GM12872 (cell line): Measurements from ENCODE around the gene CDKAL1.

Experiments
- TF ChIP-seq, protein P1 (sequence below): IDR thresholded peaks from 3 replicates; pipeline ENCODE4 v1.5.1; 2011; ENCODE audit warnings: low read depth, mild to moderate bottlenecking, low read length, moderate library complexity; ENCODE audit not compliant: insufficient read depth

The CDKAL1 gene

GRCh38 chr6:20996099-20996498 is 461.8 kb downstream of the CDKAL1 start:
- TF ChIP-seq, protein P1, sequence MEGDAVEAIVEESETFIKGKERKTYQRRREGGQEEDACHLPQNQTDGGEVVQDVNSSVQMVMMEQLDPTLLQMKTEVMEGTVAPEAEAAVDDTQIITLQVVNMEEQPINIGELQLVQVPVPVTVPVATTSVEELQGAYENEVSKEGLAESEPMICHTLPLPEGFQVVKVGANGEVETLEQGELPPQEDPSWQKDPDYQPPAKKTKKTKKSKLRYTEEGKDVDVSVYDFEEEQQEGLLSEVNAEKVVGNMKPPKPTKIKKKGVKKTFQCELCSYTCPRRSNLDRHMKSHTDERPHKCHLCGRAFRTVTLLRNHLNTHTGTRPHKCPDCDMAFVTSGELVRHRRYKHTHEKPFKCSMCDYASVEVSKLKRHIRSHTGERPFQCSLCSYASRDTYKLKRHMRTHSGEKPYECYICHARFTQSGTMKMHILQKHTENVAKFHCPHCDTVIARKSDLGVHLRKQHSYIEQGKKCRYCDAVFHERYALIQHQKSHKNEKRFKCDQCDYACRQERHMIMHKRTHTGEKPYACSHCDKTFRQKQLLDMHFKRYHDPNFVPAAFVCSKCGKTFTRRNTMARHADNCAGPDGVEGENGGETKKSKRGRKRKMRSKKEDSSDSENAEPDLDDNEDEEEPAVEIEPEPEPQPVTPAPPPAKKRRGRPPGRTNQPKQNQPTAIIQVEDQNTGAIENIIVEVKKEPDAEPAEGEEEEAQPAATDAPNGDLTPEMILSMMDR: no peak

- TF ChIP-seq, protein P1: no peak
Observed at GRCh38 chr6:20997143-20997769, 463.0 kb downstream of the CDKAL1 start.

DNA sequence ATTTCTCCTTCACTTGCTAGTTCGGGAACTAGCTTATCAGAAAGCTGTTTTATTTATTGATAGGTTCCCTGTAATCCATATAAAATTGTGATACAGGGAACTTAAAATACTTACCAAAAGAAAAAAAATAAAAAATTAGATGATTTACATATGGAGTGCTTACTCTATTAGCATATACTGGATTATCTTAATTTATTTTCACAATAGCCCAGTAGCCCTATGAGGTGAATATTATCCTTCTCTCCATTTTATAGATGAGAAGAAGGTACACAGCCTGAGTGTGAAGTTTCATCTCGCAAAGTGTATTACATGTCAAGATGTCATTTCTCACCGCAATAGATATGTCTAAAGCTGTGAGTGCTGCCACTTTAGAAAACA is 463.5 kb downstream of the CDKAL1 start:
- TF ChIP-seq, protein P1: no peak

DNA sequence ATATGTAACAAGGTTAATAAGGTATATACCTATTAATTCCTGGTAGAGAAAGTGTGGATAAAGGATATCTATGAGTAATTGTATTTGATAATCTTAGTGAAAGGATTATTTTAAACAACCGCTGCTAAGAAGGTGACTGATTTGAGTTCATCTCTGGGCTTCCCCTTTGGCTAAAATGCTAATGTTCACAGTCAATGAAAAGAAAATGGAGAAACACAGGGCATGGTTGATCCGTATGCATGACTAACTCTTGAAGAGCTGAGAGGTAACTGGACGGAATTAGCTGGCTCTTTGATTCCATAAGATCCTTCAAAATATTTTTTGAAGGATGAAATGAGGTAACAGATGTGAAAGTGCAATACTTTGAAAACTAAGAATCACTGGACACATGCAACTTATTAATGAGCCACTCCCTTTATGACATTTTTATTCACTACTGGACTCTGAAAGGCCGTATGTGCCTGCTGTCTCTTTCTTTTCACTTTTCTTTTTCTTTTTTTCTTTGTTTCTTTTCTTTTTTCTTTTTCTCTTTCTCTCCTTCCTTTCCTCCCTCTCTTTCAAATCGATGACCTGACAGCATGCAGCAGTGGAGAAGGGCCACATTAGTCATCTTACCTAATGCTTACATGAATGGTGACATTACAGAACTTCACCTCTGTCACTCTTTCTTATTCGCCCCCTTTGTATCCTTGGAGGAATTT is 464.6 kb downstream of the CDKAL1 start:
- TF ChIP-seq, protein P1: no peak

GRCh38 chr6:21000331-21000801 is 466.1 kb downstream of the CDKAL1 start:
- TF ChIP-seq, protein P1: no peak

DNA sequence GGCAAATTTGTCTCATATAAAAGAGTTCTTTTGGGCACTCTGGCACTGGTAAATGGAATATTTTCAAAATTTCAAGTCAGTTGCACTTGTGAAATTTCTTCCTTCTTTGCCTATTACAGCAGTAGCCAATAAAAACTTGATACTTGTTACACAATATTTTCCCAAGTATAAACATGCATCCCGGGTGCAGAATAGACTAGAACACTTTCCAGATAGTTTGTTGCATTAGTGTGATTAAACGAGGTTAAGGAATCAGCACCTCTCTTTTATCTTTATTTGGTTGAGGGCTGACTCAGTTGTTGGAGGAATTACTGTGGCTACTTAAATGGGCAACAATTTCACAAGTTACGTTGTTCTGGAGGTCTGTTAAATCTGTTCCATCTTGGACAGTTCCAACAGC is 467.5 kb downstream of the CDKAL1 start:
- TF ChIP-seq, protein P1: no peak

GRCh38 chr6:21003780-21004541 is 469.7 kb downstream of the CDKAL1 start:
- TF ChIP-seq, protein P1: no peak
